Measurements from ENCODE around the gene SNTB2. TPM values are rescaled to one million over a fixed set of nuclear protein-coding genes. Genes with fewer than 3 reads are reported as not detected.

The SNTB2 gene
- total and polyA plus RNA-seq, 10 of the 15 experiments (the other 5 are each of a cell fraction or from before 2014, with no cell fraction given), result 1.2 to 15.7 (median 5.0) TPM

- Histone ChIP-seq H3K9ac (ENCODE audit: control insufficient read depth, insufficient read depth, low read length) (no peak overlapping the region), H3K27ac (ENCODE audit: control insufficient read depth, insufficient read depth) (no peak overlapping the region), H3K36me3 (ENCODE audit: control insufficient read depth in 2 of 2, insufficient read depth in 2 of 2, low read length in 1 of 2) (peaks cover 17 to 40% of the 10 kb centered on the region in 2 experiments), H3K79me2 (ENCODE audit: control insufficient read depth, insufficient read depth, low read length) (no peaks in the 10 kb centered on the region), H3K4me1 (ENCODE audit: control insufficient read depth, insufficient read depth, low read length) (no peaks in the 10 kb centered on the region), H3K4me3 (no peak overlapping the region), H3K9me3 (replicated peaks; ENCODE audit: control insufficient read depth, insufficient read depth, low read length) (no peaks in the 10 kb centered on the region), H3K27me3 (replicated peaks in 1 of 2; ENCODE audit: control insufficient read depth in 2 of 2, insufficient read depth in 2 of 2, low read length in 1 of 2) (no peaks in the 10 kb centered on the region), H2AFZ (ENCODE audit: control insufficient read depth, low read depth, low read length) (no peak overlapping the region), H3K4me2 (ENCODE audit: control insufficient read depth, insufficient read depth) (no peak overlapping the region), H4K20me1 (ENCODE audit: control insufficient read depth, insufficient read depth) (no peaks in the 10 kb centered on the region)
- no peak for DNase-seq (ENCODE audit: low read depth, low spot score)
- intact Hi-C loops (cut with micrococcal nuclease; ENCODE audit: unreplicated experiment) (no loop called here), in situ Hi-C loops (cut with MboI) (no loop called here)
- no peak for FAIRE-seq
- POLR2A ChIA-PET, result interaction anchor here (2.0 kb wide), 1 partner anchor 9 kb away, joined by 7 read pairs; no protein-coding TSS in a partner anchor
- TF ChIP-seq NR2F1 (conservative IDR thresholded peaks at IDR 0.05) (no peak), ZZZ3 (IDR thresholded peaks at IDR 0.05; ENCODE audit: control insufficient read depth, insufficient read length, low read depth) (no peak), MEF2B (IDR thresholded peaks at IDR 0.05; ENCODE audit: partially characterized antibody, poor library complexity, severe bottlenecking) (no peak), TARDBP (IDR thresholded peaks at IDR 0.05; ENCODE audit: borderline replicate concordance) (no peak), ZNF622 (IDR thresholded peaks at IDR 0.05) (no peak), HDAC2 (IDR thresholded peaks at IDR 0.05) (no peak), POU2F2 (IDR thresholded peaks at IDR 0.05; ENCODE audit: borderline replicate concordance, low read depth, low read length) (no peak), RUNX3 (IDR thresholded peaks at IDR 0.05; ENCODE audit: low read length) (no peak), BCL11A (IDR thresholded peaks at IDR 0.05; ENCODE audit: low read depth, low read length) (no peak), EZH2 (IDR thresholded peaks at IDR 0.05; ENCODE audit: borderline replicate concordance, control insufficient read depth, low read depth, low read length) (no peak), MTA3 (IDR thresholded peaks at IDR 0.05; ENCODE audit: borderline replicate concordance, low read length) (no peak), RAD21 (IDR thresholded peaks at IDR 0.05; ENCODE audit: insufficient read depth, low read depth, low read length) (no peak), BHLHE40 (IDR thresholded peaks at IDR 0.05; ENCODE audit: borderline replicate concordance in 1 of 2, low read depth in 2 of 2, low read length in 1 of 2) (no peak), CBX5 (IDR thresholded peaks at IDR 0.05; ENCODE audit: low read depth) (no peak), SP1 (IDR thresholded peaks at IDR 0.05; ENCODE audit: low read depth, low read length) (no peak), NR2C1 (IDR thresholded peaks at IDR 0.05) (no peak), ZNF24 (IDR thresholded peaks at IDR 0.05) (no peak), MYB (IDR thresholded peaks at IDR 0.05; ENCODE audit: borderline replicate concordance, low read depth, low read length) (no peak)
- TF ChIP-seq, protein P1, sequence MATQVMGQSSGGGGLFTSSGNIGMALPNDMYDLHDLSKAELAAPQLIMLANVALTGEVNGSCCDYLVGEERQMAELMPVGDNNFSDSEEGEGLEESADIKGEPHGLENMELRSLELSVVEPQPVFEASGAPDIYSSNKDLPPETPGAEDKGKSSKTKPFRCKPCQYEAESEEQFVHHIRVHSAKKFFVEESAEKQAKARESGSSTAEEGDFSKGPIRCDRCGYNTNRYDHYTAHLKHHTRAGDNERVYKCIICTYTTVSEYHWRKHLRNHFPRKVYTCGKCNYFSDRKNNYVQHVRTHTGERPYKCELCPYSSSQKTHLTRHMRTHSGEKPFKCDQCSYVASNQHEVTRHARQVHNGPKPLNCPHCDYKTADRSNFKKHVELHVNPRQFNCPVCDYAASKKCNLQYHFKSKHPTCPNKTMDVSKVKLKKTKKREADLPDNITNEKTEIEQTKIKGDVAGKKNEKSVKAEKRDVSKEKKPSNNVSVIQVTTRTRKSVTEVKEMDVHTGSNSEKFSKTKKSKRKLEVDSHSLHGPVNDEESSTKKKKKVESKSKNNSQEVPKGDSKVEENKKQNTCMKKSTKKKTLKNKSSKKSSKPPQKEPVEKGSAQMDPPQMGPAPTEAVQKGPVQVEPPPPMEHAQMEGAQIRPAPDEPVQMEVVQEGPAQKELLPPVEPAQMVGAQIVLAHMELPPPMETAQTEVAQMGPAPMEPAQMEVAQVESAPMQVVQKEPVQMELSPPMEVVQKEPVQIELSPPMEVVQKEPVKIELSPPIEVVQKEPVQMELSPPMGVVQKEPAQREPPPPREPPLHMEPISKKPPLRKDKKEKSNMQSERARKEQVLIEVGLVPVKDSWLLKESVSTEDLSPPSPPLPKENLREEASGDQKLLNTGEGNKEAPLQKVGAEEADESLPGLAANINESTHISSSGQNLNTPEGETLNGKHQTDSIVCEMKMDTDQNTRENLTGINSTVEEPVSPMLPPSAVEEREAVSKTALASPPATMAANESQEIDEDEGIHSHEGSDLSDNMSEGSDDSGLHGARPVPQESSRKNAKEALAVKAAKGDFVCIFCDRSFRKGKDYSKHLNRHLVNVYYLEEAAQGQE (IDR thresholded peaks at IDR 0.05; ENCODE audit: low read depth, low read length), result no peak
- TF ChIP-seq, protein P2, sequence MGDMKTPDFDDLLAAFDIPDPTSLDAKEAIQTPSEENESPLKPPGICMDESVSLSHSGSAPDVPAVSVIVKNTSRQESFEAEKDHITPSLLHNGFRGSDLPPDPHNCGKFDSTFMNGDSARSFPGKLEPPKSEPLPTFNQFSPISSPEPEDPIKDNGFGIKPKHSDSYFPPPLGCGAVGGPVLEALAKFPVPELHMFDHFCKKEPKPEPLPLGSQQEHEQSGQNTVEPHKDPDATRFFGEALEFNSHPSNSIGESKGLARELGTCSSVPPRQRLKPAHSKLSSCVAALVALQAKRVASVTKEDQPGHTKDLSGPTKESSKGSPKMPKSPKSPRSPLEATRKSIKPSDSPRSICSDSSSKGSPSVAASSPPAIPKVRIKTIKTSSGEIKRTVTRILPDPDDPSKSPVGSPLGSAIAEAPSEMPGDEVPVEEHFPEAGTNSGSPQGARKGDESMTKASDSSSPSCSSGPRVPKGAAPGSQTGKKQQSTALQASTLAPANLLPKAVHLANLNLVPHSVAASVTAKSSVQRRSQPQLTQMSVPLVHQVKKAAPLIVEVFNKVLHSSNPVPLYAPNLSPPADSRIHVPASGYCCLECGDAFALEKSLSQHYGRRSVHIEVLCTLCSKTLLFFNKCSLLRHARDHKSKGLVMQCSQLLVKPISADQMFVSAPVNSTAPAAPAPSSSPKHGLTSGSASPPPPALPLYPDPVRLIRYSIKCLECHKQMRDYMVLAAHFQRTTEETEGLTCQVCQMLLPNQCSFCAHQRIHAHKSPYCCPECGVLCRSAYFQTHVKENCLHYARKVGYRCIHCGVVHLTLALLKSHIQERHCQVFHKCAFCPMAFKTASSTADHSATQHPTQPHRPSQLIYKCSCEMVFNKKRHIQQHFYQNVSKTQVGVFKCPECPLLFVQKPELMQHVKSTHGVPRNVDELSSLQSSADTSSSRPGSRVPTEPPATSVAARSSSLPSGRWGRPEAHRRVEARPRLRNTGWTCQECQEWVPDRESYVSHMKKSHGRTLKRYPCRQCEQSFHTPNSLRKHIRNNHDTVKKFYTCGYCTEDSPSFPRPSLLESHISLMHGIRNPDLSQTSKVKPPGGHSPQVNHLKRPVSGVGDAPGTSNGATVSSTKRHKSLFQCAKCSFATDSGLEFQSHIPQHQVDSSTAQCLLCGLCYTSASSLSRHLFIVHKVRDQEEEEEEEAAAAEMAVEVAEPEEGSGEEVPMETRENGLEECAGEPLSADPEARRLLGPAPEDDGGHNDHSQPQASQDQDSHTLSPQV (IDR thresholded peaks at IDR 0.05), result no peak
- SMC1A ChIA-PET (ENCODE audit: uncharacterized antibody, unreplicated experiment), result interaction anchor here (0.7 to 2.1 kb wide), 4 partner anchors 10 to 130 kb away, joined by 3 to 9 read pairs (median 6); no protein-coding TSS in a partner anchor
- CTCF ChIA-PET, result interaction anchor here (1.2 to 2.5 kb wide), 3 partner anchors 46 to 131 kb away, joined by 3 to 8 read pairs (median 8); no protein-coding TSS in a partner anchor
- WGBS (ENCODE audit: insufficient coverage, insufficient replicate concordance, low lambda C conversion rate, missing lambda C conversion rate), result 100% methylated on average over 3 of the region's 3 CpGs
- ATAC-seq, result no peak
- RAD21 ChIA-PET (ENCODE audit: unreplicated experiment), result interaction anchor here (1.1 kb wide), 1 partner anchor 129 kb away, joined by 3 read pairs; no protein-coding TSS in a partner anchor
- TSS peak; percentile 33 for BruUV-seq (replicated peaks)
Observed at GRCh38 chr16:69157196-69157595, 29.8 kb upstream of the SNTB2 start.
